ENCODE results near the gene SMIM22.
A peak's percentile ranks its signal among the peaks of the same experiment; 100 is the strongest.

Gene SMIM22

DNA sequence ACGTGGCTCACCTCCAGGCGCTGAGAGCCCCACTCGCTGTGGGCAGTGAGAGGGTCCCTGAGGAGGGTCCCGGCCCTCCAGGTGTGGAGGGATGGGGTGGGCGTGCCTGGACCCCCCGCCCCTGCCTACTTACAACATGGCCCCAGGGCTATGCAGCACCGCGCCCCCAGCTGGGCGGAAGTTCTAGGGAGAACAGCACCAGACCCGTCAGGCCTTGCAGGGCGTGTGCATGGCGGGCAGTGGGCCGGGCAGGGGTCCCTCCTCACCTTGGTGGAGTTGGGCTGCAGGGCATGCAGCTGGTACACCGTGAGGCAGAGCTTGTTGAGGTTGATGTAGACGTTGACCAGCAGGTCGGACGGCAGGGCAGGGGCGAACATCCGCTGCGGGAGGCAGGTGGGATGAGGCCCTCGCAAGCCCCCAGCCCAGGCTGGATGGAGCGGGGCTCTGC lies 2.7 kb downstream of the SMIM22 start:
- Histone ChIP-seq H2AFZ (ENCODE audit: low read length, unreplicated experiment) (no peak overlapping the region), H3K27ac (ENCODE audit: low read depth, low read length) (no peak overlapping the region), H3K36me3 (ENCODE audit: insufficient read depth, low read length) (no peaks in the 10 kb centered on the region), H3K4me1 (ENCODE audit: control insufficient read depth, insufficient read depth, low read length, unreplicated experiment) (peaks cover 3% of the 10 kb centered on the region), H3K4me3 (ENCODE audit: low read depth, low read length) (no peak overlapping the region), H3K27me3 (ENCODE audit: insufficient read depth, low read length) (no peaks in the 10 kb centered on the region), H3K79me2 (ENCODE audit: control insufficient read depth, insufficient read depth, low read length, unreplicated experiment) (no peaks in the 10 kb centered on the region)

- no peak overlapping the region for H3K27ac ChIP-seq (ENCODE audit: low read depth, low read length)
Measured at GRCh38 chr16:4798456-4798855, 3.3 kb downstream of the SMIM22 start.

GRCh38 chr16:4799171-4799855 lies 4.1 kb downstream of the SMIM22 start:
- peaks cover 3% of the 10 kb centered on the region for H3K4me1 ChIP-seq (ENCODE audit: control insufficient read depth, insufficient read depth, low read length, unreplicated experiment)
- no peak overlapping the region for H3K27ac ChIP-seq (ENCODE audit: low read depth, low read length)
- H3K79me2 ChIP-seq (ENCODE audit: control insufficient read depth, insufficient read depth, low read length, unreplicated experiment): no peaks in the 10 kb centered on the region
- H3K36me3 ChIP-seq (ENCODE audit: insufficient read depth, low read length): no peaks in the 10 kb centered on the region
- H2AFZ ChIP-seq (ENCODE audit: low read length, unreplicated experiment): no peak overlapping the region
- H3K27me3 ChIP-seq (ENCODE audit: insufficient read depth, low read length): no peaks in the 10 kb centered on the region
- no peak overlapping the region for H3K4me3 ChIP-seq (ENCODE audit: low read depth, low read length)

More at GRCh38 chr16:4798456-4798855, 3.3 kb downstream of the SMIM22 start:
- Histone ChIP-seq H2AFZ (ENCODE audit: low read length, unreplicated experiment) (no peak overlapping the region), H3K36me3 (ENCODE audit: insufficient read depth, low read length) (no peaks in the 10 kb centered on the region), H3K79me2 (ENCODE audit: control insufficient read depth, insufficient read depth, low read length, unreplicated experiment) (no peaks in the 10 kb centered on the region), H3K4me3 (ENCODE audit: low read depth, low read length) (no peak overlapping the region), H3K27me3 (ENCODE audit: insufficient read depth, low read length) (no peaks in the 10 kb centered on the region), H3K4me1 (ENCODE audit: control insufficient read depth, insufficient read depth, low read length, unreplicated experiment) (peaks cover 3% of the 10 kb centered on the region)

DNA sequence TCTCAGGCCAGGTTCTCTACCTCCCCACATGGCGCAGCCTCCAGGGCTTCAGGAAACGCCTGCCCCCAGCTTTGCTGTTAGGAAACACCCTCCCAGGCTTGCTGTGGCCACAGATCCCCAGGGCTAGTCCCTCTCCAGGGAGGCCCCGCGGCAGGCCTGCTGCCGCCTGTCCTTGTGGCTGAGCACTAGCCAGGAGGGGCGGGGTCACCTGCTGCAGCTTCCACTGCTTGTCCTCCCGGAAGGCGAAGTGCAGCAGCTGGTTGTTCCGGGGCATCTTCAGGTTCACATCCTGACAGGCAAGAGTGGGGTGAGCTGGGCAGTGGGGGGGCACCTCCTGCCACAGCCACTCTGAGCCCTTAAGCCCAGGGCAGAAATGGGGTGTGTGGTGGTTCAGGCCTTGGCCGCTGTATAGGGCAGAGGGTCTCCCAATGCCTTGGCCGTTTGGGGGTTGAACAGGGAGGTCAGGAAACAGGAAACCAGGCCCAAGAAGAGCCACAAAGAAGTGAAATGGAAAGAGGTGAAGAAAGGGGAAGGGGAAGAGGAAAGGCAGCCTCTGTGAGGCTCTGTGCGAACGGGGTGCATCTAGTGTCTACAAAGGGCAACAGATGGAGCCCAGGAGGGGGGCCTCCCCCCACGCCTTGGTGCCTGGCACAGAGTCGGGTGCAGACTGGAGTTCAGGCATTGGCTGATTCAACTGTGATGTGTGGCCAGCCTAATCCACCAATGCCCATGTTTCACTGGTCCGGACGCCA lies 5.3 kb downstream of the SMIM22 start:
- no peaks in the 10 kb centered on the region for H3K79me2 ChIP-seq (ENCODE audit: control insufficient read depth, insufficient read depth, low read length, unreplicated experiment)

GRCh38 chr16:4801051-4801961 lies 6.1 kb downstream of the SMIM22 start:
- Histone ChIP-seq H3K36me3 (ENCODE audit: insufficient read depth, low read length) (no peaks in the 10 kb centered on the region), H3K27me3 (ENCODE audit: insufficient read depth, low read length) (no peaks in the 10 kb centered on the region)

More for the DNA sequence above, 5.3 kb downstream of the SMIM22 start:
- H3K4me1 ChIP-seq (ENCODE audit: control insufficient read depth, insufficient read depth, low read length, unreplicated experiment): peaks cover 3% of the 10 kb centered on the region
- H3K27ac ChIP-seq (ENCODE audit: low read depth, low read length): no peak overlapping the region
- H3K36me3 ChIP-seq (ENCODE audit: insufficient read depth, low read length): no peaks in the 10 kb centered on the region
- no peak overlapping the region for H3K4me3 ChIP-seq (ENCODE audit: low read depth, low read length)
- H2AFZ ChIP-seq (ENCODE audit: low read length, unreplicated experiment): no peak overlapping the region
- no peaks in the 10 kb centered on the region for H3K27me3 ChIP-seq (ENCODE audit: insufficient read depth, low read length)

DNA sequence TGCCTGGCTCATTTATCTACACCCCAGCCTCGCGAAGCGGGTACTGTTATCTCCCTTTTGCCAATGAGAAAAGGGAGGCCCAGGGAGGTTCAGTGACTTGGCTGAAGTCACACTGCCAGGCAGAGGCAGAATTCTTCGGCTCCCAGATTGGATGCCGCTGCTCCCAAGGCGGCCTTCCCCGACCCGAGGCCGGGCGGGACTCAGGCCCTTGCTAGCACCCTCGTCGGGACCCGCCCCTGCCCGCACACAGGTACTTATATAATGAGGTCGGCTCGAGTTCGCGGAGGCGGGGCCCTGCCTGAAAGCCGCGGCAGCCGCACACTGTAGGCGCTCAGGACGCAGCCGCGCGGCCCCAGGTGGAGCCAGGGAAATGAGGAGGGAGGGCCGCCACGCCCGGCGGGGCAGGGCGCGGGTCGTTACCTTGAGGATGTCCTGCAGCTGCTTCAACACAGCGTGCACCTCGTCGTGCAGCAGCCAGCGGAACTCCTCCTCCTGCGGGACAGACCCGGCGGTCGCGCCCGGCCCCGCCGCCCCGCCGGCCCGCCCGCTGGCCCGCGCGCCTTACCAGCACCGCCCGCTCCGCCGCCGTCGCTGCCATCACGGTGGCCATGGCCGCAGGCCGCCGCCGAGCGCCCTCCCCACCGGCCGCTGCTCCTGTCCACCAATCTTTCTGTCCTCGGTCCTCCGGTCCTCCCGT lies 6.9 kb downstream of the SMIM22 start, which contains the start of gene ROGDI:
ROGDI (minus strand) TSS at position 672 of the 697 bp plus-strand sequence; CDS start at position 610, 62 bp downstream.
- peak within 1 kb of the TSS; percentile 82 for H3K4me3 ChIP-seq (ENCODE audit: low read depth, low read length)
- no peaks in the 10 kb centered on the region for H3K79me2 ChIP-seq (ENCODE audit: control insufficient read depth, insufficient read depth, low read length, unreplicated experiment)
- H3K4me1 ChIP-seq (ENCODE audit: control insufficient read depth, insufficient read depth, low read length, unreplicated experiment): peaks cover 3% of the 10 kb centered on the region
- peak within 1 kb of the TSS; percentile 78 for H2AFZ ChIP-seq (ENCODE audit: low read length, unreplicated experiment)
- 0 out of 2 replicates have a peak, but pooled peaks cover under 1% of the 10 kb centered on the region for H3K36me3 ChIP-seq (ENCODE audit: insufficient read depth, low read length)
- peak within 1 kb of the TSS; percentile 25; the same call in 1 of the 2 replicates for H3K27ac ChIP-seq (ENCODE audit: low read depth, low read length)
- H3K27me3 ChIP-seq (ENCODE audit: insufficient read depth, low read length): no peaks in the 10 kb centered on the region

More at GRCh38 chr16:4801051-4801961, 6.1 kb downstream of the SMIM22 start:
- Histone ChIP-seq H3K4me1 (ENCODE audit: control insufficient read depth, insufficient read depth, low read length, unreplicated experiment) (peaks cover 3% of the 10 kb centered on the region), H3K27ac (ENCODE audit: low read depth, low read length) (no peak overlapping the region), H2AFZ (ENCODE audit: low read length, unreplicated experiment) (peak overlapping the region; percentile 78), H3K79me2 (ENCODE audit: control insufficient read depth, insufficient read depth, low read length, unreplicated experiment) (no peaks in the 10 kb centered on the region), H3K4me3 (ENCODE audit: low read depth, low read length) (peak overlapping the region; percentile 82)

GRCh38 chr16:4802659-4803287 lies 7.6 kb downstream of the SMIM22 start:
- H3K4me1 ChIP-seq (ENCODE audit: control insufficient read depth, insufficient read depth, low read length, unreplicated experiment): peaks cover 3% of the 10 kb centered on the region
- peaks cover 5% of the 10 kb centered on the region; the same call in 1 of the 2 replicates for H3K36me3 ChIP-seq (ENCODE audit: insufficient read depth, low read length)
- no peaks in the 10 kb centered on the region for H3K27me3 ChIP-seq (ENCODE audit: insufficient read depth, low read length)
- no peaks in the 10 kb centered on the region for H3K79me2 ChIP-seq (ENCODE audit: control insufficient read depth, insufficient read depth, low read length, unreplicated experiment)
- H3K27ac ChIP-seq (ENCODE audit: low read depth, low read length): peak overlapping the region; percentile 25; the same call in 1 of the 2 replicates
- peak overlapping the region; percentile 78 for H2AFZ ChIP-seq (ENCODE audit: low read length, unreplicated experiment)
- peak overlapping the region; percentile 82 for H3K4me3 ChIP-seq (ENCODE audit: low read depth, low read length)

DNA sequence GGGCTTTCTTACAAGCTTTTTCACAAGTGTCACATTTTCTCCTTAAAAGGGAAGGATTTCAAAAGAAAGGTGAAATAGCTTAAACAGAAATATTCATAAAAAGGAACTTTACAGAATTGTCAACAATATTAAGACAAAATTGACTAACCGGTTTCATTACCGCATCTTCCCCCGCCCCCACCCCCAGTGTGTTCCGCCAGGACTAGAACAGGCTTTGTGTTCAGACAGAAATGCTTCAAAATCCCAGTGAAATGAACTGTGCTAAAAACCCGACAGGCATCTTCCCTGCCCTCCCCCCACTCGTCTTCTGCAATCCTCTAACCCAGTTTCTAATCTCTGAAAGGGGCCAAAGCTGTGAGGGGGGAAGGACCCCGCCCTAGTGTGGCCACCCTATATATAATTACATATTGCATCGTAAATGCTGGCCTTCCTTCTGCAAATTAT lies 8.3 kb downstream of the SMIM22 start:
- peaks cover 5% of the 10 kb centered on the region; the same call in 1 of the 2 replicates for H3K36me3 ChIP-seq (ENCODE audit: insufficient read depth, low read length)
- peak overlapping the region; percentile 25; the same call in 1 of the 2 replicates for H3K27ac ChIP-seq (ENCODE audit: low read depth, low read length)
- no peaks in the 10 kb centered on the region for H3K27me3 ChIP-seq (ENCODE audit: insufficient read depth, low read length)
- H3K4me3 ChIP-seq (ENCODE audit: low read depth, low read length): peak overlapping the region; percentile 82
- no peak overlapping the region for H2AFZ ChIP-seq (ENCODE audit: low read length, unreplicated experiment)
- H3K4me1 ChIP-seq (ENCODE audit: control insufficient read depth, insufficient read depth, low read length, unreplicated experiment): peaks cover 3% of the 10 kb centered on the region
- H3K79me2 ChIP-seq (ENCODE audit: control insufficient read depth, insufficient read depth, low read length, unreplicated experiment): no peaks in the 10 kb centered on the region

- Histone ChIP-seq H3K27me3 (ENCODE audit: insufficient read depth, low read length) (no peaks in the 10 kb centered on the region), H3K4me1 (ENCODE audit: control insufficient read depth, insufficient read depth, low read length, unreplicated experiment) (peaks cover 3% of the 10 kb centered on the region), H3K27ac (ENCODE audit: low read depth, low read length) (no peak overlapping the region), H3K36me3 (ENCODE audit: insufficient read depth, low read length) (peaks cover 5% of the 10 kb centered on the region; the same call in 1 of the 2 replicates), H2AFZ (ENCODE audit: low read length, unreplicated experiment) (no peak overlapping the region), H3K4me3 (ENCODE audit: low read depth, low read length) (no peak overlapping the region), H3K79me2 (ENCODE audit: control insufficient read depth, insufficient read depth, low read length, unreplicated experiment) (no peaks in the 10 kb centered on the region)
Measured at GRCh38 chr16:4803898-4804762, 9.0 kb downstream of the SMIM22 start.
